GM21825 (cell line): ENCODE results near the gene KCNJ5.

Source experiments
- ATAC-seq: cut with Tn5 transposase; IDR thresholded peaks from one replicate; pipeline ENCODE4 v1.9.1; 2021; ENCODE audit warnings: mild to moderate bottlenecking, moderate library complexity; ENCODE audit not compliant: unreplicated experiment

KCNJ5 gene

DNA sequence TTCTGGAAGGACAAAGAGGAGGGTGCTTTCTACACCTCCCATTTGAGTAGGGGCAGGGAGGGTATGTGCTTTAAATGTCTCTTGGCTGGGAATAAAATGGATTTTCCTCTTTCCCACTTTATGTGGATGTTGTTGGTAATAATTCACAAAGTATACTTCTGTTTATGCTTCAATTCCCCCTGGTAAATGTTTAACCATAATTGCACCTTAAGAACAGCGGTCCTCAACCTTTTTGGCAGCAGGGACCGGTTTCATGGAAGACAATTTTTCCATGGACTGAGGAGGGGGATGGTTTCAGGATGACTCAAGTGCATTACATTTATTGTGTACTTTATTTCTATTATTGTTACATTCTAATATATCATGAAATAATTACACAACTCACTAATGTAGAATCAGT, 55.5 kb downstream of the KCNJ5 start:
- no peak for ATAC-seq

GRCh38 chr11:128947773-128948172, 56.6 kb downstream of the KCNJ5 start:
- ATAC-seq: no peak

- ATAC-seq: no peak
Measured at GRCh38 chr11:128948583-128948982, 57.4 kb downstream of the KCNJ5 start.

DNA sequence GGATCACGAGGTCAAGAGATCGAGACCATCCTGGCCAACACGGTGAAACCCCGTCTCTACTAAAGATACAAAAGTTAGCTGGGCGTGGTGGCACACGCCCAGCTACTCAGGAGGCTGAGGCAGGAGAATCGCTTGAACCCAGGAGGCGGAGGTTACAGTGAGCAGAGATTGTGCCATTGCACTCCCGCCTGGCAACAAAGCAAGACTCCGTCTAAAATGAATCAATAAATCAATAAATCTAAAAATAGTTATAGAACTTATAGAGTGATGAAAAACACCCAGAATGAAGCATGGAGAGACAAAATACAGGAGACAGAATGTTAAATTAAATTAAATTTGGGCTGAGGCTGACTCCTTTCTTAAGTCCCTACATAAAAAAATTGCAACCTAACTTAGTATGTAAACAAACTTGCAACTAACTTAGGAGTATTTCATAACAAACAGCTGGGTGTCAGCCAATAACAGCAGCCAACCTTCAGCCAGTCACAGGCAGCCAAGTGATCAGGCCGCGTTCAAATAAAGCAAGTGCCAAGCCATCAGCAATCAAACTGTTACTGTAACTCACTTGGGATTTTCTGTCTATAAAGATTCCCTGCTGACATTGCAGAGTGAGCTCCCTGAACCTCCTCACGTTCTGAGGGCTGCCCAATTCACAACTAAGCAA, 58.8 kb downstream of the KCNJ5 start:
- ATAC-seq: no peak

- ATAC-seq: no peak
Measured at GRCh38 chr11:128953151-128953550, 62.0 kb downstream of the KCNJ5 start.

DNA sequence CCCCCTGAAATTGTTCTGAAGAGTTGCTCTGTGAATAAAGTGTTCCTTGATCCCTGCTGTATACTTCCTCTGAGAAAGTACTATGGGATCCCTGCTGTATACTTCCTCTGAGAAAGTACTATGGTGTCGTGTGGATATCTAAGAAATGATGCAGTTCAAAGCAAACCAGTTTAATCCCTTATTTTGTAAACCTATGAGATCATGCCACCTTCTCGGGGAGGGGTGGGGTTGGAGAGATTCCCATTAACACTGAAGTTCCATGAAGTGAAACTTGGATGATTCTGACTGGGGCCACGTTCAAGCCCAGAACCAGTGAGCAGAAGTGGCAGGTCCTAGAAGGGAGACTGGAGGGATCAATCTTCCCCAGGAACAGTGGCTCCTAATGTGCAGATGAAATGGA, 64.5 kb downstream of the KCNJ5 start:
- ATAC-seq: no peak

GRCh38 chr11:128956401-128957201, 65.4 kb downstream of the KCNJ5 start:
- ATAC-seq: peak; percentile 80

GRCh38 chr11:128957202-128957482, 66.0 kb downstream of the KCNJ5 start:
- no peak for ATAC-seq

GRCh38 chr11:128961645-128962044, 70.5 kb downstream of the KCNJ5 start:
- ATAC-seq: no peak

DNA sequence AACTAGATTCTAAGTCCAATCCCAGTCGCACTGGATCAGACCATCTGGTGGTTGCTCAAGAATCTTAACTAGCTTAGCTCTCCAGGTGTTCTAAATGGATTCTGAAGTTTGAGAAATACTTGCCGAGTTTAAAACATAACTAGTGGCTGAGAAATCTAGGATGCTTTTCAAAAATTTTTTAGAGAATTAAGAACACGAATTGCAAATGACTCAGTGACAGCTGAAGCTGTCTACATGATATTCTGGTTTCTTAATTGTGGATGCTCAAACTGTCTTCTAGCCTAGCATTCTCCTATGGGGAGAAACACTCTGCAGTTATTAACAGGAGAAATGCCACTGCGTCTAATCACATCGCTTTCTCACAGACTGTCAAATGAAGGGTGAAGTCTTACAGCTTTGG, 71.7 kb downstream of the KCNJ5 start:
- ATAC-seq: no peak

DNA sequence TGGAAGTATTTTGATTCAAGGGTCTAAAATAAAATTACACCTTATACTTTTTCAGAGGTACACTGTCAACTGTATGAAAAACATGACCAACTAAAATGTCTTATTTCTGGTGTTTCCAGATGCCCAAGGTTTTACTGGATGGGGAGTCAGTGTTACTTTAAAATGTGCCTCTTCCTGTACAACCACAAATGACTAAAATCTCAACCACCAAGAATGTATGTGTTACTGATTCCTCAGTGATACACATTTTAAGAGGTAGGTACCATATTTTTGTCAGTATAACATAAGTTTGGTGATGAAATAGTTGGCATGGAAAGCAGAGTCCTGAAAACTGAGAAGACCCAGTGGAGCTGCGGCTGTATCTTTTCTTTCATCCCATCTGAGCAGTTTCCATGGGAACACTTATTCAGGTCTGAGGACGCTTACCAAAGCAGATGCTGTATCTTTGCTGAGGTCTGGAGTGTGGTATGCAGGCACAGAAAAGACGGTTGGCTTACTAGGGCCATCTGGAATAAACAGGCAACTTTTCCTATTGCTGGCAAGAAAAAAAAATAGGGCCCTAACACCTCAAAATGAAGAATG, 72.7 kb downstream of the KCNJ5 start:
- no peak for ATAC-seq

GRCh38 chr11:128964463-128964930, 73.3 kb downstream of the KCNJ5 start:
- ATAC-seq: no peak

DNA sequence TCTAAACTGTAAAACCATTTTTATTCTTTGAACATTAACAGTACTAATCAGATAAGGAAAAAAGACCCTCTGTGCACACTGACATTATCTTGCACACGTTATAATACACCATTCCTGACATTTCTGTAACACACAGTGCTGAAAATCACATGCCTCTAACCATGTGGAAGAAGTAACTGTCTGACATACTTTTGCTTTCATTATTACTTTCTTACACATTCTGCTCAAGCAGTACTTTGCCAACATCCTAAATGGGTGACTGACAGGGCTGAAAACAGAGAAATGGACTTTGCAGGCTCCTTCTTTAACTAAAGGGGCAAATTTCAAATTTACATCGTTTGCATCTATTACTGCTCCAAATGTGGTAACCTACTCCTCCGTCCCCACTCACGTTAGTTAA, 74.3 kb downstream of the KCNJ5 start:
- ATAC-seq: peak; percentile 98

GRCh38 chr11:128967578-128967977, 76.4 kb downstream of the KCNJ5 start:
- no peak for ATAC-seq

GRCh38 chr11:128968916-128969315, 77.8 kb downstream of the KCNJ5 start:
- no peak for ATAC-seq
